Thoracic aorta (tissue), 2 donors: ENCODE results near the gene RBMS3. TPM values are rescaled to one million over a fixed set of nuclear protein-coding genes. Genes with fewer than 3 reads are reported as not detected.

Source experiments
- ATAC-seq: fragments of 150-250 bp; one replicate; pipeline ENCODE4 v1.8.0; 2017; ENCODE audit warnings: low read depth; ENCODE audit not compliant: insufficient number of reproducible peaks, low FRiP score
- DNase-seq: peaks from one replicate; pipeline ENCODE4 v3.0.0-alpha.2; 2020; ENCODE audit warnings: low spot score
- H3K27ac ChIP-seq, 2 donors: fragments of 200-600 bp; sonication (generic); 1 replicate in 1 of 2; 2 replicates in 1 of 2; pipeline ENCODE4 v1.5.1; 2016; ENCODE audit warnings: mild to moderate bottlenecking in 2 of 2, moderate library complexity in 2 of 2
- H3K27me3 ChIP-seq: fragments of 200-600 bp; sonication (generic); replicated peaks from 2 replicates; pipeline ENCODE4 v1.6.0; 2016; ENCODE audit warnings: mild to moderate bottlenecking; ENCODE audit not compliant: insufficient read depth
- H3K36me3 ChIP-seq: fragments of 200-600 bp; sonication (generic); one replicate; pipeline ENCODE4 v1.5.1; 2016
- H3K4me1 ChIP-seq, 2 donors: fragments of 200-600 bp; sonication (generic); 1 replicate in 1 of 2; 2 replicates in 1 of 2; pipeline versions ENCODE4 v1.5.1 to v1.6.0; 2016; ENCODE audit warnings: low read depth in 2 of 2, mild to moderate bottlenecking in 1 of 2; ENCODE audit not compliant: control insufficient read depth in 1 of 2
- H3K4me3 ChIP-seq: fragments of 200-600 bp; sonication (generic); 2 replicates; pipeline ENCODE4 v1.5.1; 2016; ENCODE audit warnings: mild to moderate bottlenecking
- H3K9me3 ChIP-seq: fragments of 200-600 bp; sonication (generic); 2 replicates; pipeline ENCODE4 v1.5.1; 2016
- CTCF ChIP-seq: fragments of 200-600 bp; sonication (generic); IDR thresholded peaks from one replicate; pipeline ENCODE4 v1.5.1; 2019; ENCODE audit warnings: antibody characterized with exemption
- total RNA-seq, 2 donors: library from RNA; depleted of rRNA; stranded (reverse); fragments of >200 nt; gene quantifications; one replicate each; pipeline versions ENCODE4 v1.1.0 to v1.2.3, GENCODE V29; 2016

The RBMS3 gene
- total RNA-seq, 2 donors from 2014 or later, result 149 to 186 TPM

GRCh38 chr3:29265509-29266072 is 15.3 kb upstream of the RBMS3 start:
- H3K4me3 ChIP-seq, result no peak overlapping the region
- TF ChIP-seq CTCF, result no peak

GRCh38 chr3:29267226-29267625 is 13.6 kb upstream of the RBMS3 start:
- ATAC-seq, result no peak
- no peaks in the 10 kb centered on the region for H3K9me3 ChIP-seq

More at GRCh38 chr3:29265509-29266072, 15.3 kb upstream of the RBMS3 start:
- no peak overlapping the region for H3K27ac ChIP-seq
- no peaks in the 10 kb centered on the region for H3K9me3 ChIP-seq
- ATAC-seq, result no peak
- no peaks in the 10 kb centered on the region for H3K4me1 ChIP-seq
- DNase-seq, result no peak
- no peaks in the 10 kb centered on the region for H3K36me3 ChIP-seq
- H3K27me3 ChIP-seq, result no peaks in the 10 kb centered on the region

GRCh38 chr3:29268651-29269050 is 12.2 kb upstream of the RBMS3 start:
- H3K9me3 ChIP-seq, result no peaks in the 10 kb centered on the region
- H3K4me3 ChIP-seq, result no peak overlapping the region
- H3K36me3 ChIP-seq, result no peaks in the 10 kb centered on the region
- H3K4me1 ChIP-seq, result no peaks in the 10 kb centered on the region
- ATAC-seq (no peak), DNase-seq (no peak)
- H3K27me3 ChIP-seq, result no peaks in the 10 kb centered on the region
- TF ChIP-seq CTCF, result no peak
- H3K27ac ChIP-seq, result no peak overlapping the region

More at GRCh38 chr3:29267226-29267625, 13.6 kb upstream of the RBMS3 start:
- no peaks in the 10 kb centered on the region for H3K36me3 ChIP-seq
- H3K4me1 ChIP-seq, result no peaks in the 10 kb centered on the region
- no peak overlapping the region for H3K27ac ChIP-seq
- DNase-seq, result no peak
- H3K4me3 ChIP-seq, result no peak overlapping the region
- TF ChIP-seq CTCF, result no peak
- no peaks in the 10 kb centered on the region for H3K27me3 ChIP-seq

- TF ChIP-seq CTCF, result no peak
- Histone ChIP-seq H3K9me3 (no peaks in the 10 kb centered on the region), H3K4me3 (no peak overlapping the region), H3K27ac (no peak overlapping the region), H3K36me3 (no peaks in the 10 kb centered on the region), H3K4me1 (no peaks in the 10 kb centered on the region), H3K27me3 (no peaks in the 10 kb centered on the region)
- DNase-seq (no peak), ATAC-seq (no peak)
Observed at GRCh38 chr3:29270752-29271151, 10.1 kb upstream of the RBMS3 start.

- Histone ChIP-seq H3K4me1 (no peaks in the 10 kb centered on the region), H3K4me3 (no peak overlapping the region), H3K27ac (no peak overlapping the region), H3K36me3 (no peaks in the 10 kb centered on the region), H3K27me3 (no peaks in the 10 kb centered on the region), H3K9me3 (no peaks in the 10 kb centered on the region)
- ATAC-seq (no peak), DNase-seq (no peak)
- TF ChIP-seq CTCF, result no peak
Observed at GRCh38 chr3:29271475-29271874, 9.4 kb upstream of the RBMS3 start.
